PC-3 (cell line): ENCODE data around the gene COL1A1.

Experiments used
- CTCF ChIP-seq: fragments of 300-600 bp; sonication (generic); conservative IDR thresholded peaks from 2 replicates; pipeline ENCODE4 v1.5.1; 2017; ENCODE audit warnings: antibody characterized with exemption, low read depth, mild to moderate bottlenecking, low read length
- EZH2 ChIP-seq: fragments of 300-600 bp; sonication (generic); IDR thresholded peaks from one replicate; pipeline ENCODE4 v1.6.1; 2017; ENCODE audit warnings: antibody characterized with exemption, mild to moderate bottlenecking, low read length; ENCODE audit not compliant: unreplicated experiment

- TF ChIP-seq EZH2 (no peak), CTCF (no peak)
These were observed 14.6 kb downstream of the COL1A1 start for GRCh38 chr17:50186661-50187393.
